GM12892 (cell line): Measurements from ENCODE around the gene WNT16.

Experiments used
- DNase-seq: peaks from one replicate; pipeline ENCODE4 v3.0.0; 2011; ENCODE audit not compliant: insufficient read length
- FAIRE-seq: peaks from 2 replicates; lab custom pipeline; 2011; peaks lifted over from hg19 to GRCh38; lab: Jason Lieb, UNC
- POLR2A ChIP-seq: IDR thresholded peaks from 2 replicates; pipeline ENCODE4 v1.6.1; 2011; ENCODE audit warnings: low read depth, low read length, control low read depth
- POLR2AphosphoS5 ChIP-seq: IDR thresholded peaks from 2 replicates; pipeline ENCODE4 v1.6.1; 2011; ENCODE audit warnings: low read depth, low read length, control low read depth
- TAF1 ChIP-seq: IDR thresholded peaks from 2 replicates; pipeline ENCODE4 v1.6.1; 2011; ENCODE audit warnings: low read depth, mild to moderate bottlenecking, control low read depth, low read length, borderline replicate concordance

Gene WNT16

DNA sequence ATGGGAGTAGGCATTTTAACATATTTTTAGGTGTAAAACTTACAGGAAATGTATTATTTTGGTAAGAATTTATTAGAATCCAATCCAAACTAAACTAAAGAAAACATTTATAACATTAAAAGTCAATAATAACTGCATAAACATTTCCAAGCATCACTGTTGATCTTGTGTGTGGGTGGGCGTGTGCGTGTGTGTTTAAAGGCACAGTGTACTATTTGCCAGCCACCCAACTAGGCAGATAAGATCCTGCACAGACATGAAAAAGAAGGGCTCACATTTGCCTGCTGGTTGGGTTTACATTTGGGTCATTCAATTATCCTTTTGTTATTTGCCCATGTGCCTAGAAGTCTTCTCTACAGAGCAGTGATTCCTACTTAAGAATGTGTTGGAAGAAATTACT, 31.0 kb upstream of the WNT16 start:
- TF ChIP-seq TAF1: no peak
- no peak for TF ChIP-seq POLR2A
- no peak for TF ChIP-seq POLR2AphosphoS5
- no peak for FAIRE-seq
- DNase-seq: no peak

DNA sequence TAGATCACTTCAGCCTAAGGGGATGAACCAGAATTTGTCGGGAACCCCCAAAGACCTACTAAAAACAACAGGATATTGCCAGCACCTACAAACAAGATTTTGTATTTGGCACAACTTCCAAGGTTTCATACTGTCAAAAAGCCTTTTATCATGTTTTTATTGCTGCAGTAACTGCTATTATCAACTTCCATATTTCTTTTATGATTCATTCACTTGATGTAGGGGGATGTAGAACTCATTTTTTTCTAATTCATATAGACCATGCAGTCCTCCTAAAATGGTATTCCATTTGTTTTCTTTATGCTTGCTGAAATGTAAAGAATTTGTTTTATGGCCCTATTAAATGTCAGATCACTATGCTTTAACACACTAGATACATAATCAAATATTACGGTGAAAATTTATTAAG, 30.0 kb upstream of the WNT16 start:
- TF ChIP-seq TAF1 (no peak), POLR2AphosphoS5 (no peak)
- FAIRE-seq: no peak
- no peak for DNase-seq

DNA sequence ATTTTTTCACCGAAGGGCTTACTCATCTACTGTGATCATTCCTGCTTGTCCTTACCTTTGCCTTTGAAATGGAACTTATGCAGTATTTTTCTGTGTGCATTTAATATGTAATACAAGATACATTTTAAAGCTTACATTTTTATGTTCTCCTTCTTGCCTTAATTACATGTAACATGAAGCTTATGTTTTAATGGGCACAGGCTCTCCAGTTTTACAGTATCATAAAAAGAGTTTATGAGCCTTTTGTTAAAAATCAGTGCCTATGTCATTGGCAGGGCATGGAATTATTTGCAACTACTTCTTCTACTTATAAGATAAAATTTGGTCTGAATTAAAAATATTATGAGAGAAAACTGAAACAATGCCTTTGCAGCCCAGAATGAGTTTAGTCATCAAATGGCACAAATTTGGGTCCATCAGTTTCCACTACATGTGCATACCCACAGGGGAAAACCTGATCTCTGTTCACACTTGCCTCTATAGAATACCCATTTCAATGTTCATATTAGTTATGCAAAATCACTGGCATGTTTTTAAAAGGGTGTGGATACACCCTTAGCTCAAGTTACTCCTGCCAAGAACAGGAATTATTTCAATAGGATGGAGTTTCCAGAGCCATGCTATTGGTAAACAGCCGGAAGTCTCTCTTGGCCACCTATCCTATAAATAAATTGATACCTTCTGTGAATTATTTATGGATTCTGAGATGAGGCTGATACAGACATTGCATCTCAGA, 27.9 kb upstream of the WNT16 start:
- TF ChIP-seq POLR2AphosphoS5 (no peak), POLR2A (no peak)
- FAIRE-seq (no peak), DNase-seq (no peak)

DNA sequence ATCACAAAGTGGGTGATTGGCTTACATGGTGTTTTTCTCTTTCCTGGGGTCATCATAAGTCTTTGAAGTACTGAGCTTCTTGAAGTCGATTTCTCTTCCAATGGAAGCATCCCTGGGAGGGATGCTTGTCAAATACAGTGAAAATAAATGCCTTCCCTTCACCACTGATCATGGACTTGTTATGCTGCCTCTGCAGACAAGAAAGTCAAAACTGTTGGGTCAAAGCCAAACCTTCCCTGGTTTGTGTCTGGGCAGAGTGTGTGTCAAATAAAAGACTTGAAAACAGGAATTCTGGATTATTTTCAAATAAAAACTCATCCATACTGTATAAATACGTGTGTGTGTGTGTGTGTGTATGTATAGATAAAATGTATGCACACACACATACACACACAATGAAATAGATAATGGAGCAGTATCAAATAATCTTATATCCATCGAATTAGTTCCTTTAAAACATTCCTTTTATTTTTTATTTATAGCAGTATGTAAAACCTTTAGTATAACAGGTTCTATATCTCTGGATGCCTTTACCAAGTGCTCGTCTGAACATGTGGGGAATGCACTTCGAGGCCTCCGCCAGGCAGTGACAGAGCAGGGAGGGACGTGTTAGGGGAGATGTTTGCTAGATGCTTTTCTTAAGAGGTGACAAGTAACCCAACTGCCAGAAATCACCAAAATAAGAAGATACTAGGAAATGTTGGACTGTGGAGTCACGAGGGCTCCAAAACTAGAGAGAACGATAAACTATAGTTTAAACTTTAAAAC, 27.2 kb upstream of the WNT16 start:
- TF ChIP-seq POLR2AphosphoS5: no peak
- TF ChIP-seq POLR2A: no peak
- no peak for TF ChIP-seq TAF1
- DNase-seq (no peak), FAIRE-seq (no peak)

DNA sequence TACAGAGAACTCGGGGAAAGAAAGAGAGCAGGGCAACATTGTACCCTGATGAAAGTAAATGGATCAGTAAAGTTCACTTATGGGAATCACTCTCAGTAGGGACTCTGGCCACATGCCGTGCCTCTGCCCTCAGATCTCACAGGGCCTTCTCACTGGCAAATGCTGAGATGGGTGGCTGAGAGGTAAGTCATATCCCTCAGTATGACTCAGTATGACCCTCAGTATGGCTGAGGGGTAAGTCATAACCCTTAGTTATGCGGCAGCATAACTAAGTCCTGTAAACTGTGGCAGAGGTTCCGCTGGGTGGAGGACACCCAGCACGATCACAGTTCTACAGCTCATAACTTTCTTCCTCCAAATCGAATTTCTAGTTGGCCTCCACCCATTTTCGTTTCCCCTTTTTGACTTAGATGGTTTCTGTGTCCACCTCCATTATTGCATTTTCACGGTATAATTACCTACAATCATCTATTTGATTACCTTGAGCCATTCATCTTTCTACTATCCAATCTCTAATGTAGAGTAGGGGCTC, 26.5 kb upstream of the WNT16 start:
- TF ChIP-seq POLR2A (no peak), TAF1 (no peak), POLR2AphosphoS5 (no peak)
- DNase-seq (no peak), FAIRE-seq (no peak)

- no peak for FAIRE-seq
- no peak for DNase-seq
- no peak for TF ChIP-seq POLR2AphosphoS5
- no peak for TF ChIP-seq TAF1
- TF ChIP-seq POLR2A: no peak
These were observed 25.2 kb upstream of the WNT16 start for GRCh38 chr7:121303422-121304101.

- TF ChIP-seq POLR2AphosphoS5 (no peak), POLR2A (no peak), TAF1 (no peak)
These were observed 24.6 kb upstream of the WNT16 start for GRCh38 chr7:121304102-121304658.

DNA sequence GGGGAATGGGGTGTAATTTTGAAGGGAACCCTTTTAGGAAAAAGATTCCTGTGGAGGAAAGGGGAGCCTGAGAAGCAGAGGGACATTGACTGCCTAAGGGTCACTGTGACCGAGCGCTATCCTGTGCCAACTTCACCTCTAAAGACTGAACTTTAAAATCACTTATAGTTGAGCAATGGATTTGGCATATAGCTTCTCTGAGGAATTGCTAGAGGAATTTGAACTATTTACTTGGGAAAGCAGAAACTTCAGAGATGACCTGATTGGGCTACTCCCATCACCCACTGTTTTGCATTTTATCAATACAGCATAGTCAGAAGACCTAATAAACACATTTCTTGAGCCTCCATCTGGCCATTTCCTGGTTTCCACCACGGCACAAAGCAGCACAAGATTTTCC, 23.7 kb upstream of the WNT16 start:
- FAIRE-seq (no peak), DNase-seq (no peak)
- no peak for TF ChIP-seq TAF1
- TF ChIP-seq POLR2AphosphoS5: no peak
- TF ChIP-seq POLR2A: no peak

More at GRCh38 chr7:121304102-121304658, 24.6 kb upstream of the WNT16 start:
- DNase-seq (no peak), FAIRE-seq (no peak)

DNA sequence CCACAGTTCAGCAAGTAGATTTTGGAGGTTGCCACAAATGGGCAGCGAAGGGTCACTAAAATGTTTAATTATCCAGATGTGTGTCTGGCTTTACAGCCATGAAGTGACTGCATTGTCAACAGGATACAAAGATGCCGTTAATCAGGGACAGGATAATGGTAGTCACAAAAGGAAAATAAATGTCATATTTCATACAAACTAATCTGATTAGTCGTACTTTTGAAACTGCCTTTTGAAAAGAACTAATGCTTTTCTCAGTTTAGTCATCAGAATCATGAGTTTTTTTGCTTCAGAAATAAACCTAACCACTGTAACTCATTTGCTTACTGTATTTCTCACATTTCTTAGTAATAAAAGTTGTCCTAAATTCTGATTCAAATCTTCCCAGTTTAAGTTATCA, 22.2 kb upstream of the WNT16 start:
- no peak for DNase-seq
- FAIRE-seq: no peak
- TF ChIP-seq TAF1 (no peak), POLR2A (no peak), POLR2AphosphoS5 (no peak)

GRCh38 chr7:121307021-121307574, 21.7 kb upstream of the WNT16 start:
- FAIRE-seq (no peak), DNase-seq (no peak)
- TF ChIP-seq POLR2A (no peak), POLR2AphosphoS5 (no peak), TAF1 (no peak)

- FAIRE-seq: no peak
- TF ChIP-seq TAF1: no peak
- no peak for DNase-seq
These were observed 15.5 kb upstream of the WNT16 start for GRCh38 chr7:121313220-121313792.
